ENCODE results near the gene SYNGR2. TPM values are rescaled to one million over a fixed set of nuclear protein-coding genes. Genes with fewer than 3 reads are reported as not detected.

The SYNGR2 gene
- total and polyA plus RNA-seq, 2 of the 8 experiments (the other 6 are each of a cell fraction or from before 2014, with no cell fraction given): 50.0 to 139 TPM

DNA sequence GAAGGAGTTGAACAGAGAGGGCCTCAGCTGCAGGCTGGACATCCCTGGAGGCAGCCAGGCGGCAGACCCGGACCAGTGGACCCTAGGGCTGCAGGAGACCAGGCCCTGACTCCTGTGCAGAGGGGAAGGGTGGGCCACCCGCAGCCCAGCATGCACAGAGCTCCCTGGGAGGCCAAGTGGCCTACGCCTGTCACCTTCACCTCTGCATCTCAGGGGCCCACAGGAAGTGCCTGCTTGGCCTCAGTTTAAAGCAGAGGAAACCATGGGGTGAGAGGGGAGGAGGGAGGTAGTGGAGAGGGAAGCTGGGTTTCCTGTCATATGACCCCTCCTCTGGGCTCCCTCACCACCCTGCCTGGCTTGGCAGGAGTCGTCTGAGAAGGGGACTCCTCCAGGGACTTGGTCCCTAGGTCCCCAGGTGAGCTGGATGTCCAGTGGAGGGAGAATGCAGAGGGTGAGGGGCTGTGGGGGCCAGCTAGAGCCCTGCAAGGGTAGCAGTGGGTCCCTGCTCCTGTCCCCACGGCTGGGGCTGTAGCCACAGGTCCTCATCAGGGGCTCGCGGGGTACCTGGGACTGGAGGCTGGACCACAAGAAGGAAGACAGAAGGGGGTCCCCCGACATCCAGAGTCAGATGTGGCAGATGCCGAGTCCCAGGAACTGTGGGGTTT is 37.8 kb upstream of the SYNGR2 start, which contains the start of gene TMC8 (continued):
- no peak for TF ChIP-seq CEBPB (IDR thresholded peaks at IDR 0.05; ENCODE audit: low read depth, low read length)
- no peak for TF ChIP-seq EZH2 (IDR thresholded peaks at IDR 0.05; ENCODE audit: low read depth, low read length, severe bottlenecking)
- TF ChIP-seq NRF1 (IDR thresholded peaks at IDR 0.05; ENCODE audit: low read depth, low read length): no peak
- TF ChIP-seq SP1 (IDR thresholded peaks at IDR 0.05; ENCODE audit: low read depth, low read length): no peak
- no peak for TF ChIP-seq TAF1 (IDR thresholded peaks at IDR 0.05; ENCODE audit: low read depth, low read length)
- TF ChIP-seq, protein P1, sequence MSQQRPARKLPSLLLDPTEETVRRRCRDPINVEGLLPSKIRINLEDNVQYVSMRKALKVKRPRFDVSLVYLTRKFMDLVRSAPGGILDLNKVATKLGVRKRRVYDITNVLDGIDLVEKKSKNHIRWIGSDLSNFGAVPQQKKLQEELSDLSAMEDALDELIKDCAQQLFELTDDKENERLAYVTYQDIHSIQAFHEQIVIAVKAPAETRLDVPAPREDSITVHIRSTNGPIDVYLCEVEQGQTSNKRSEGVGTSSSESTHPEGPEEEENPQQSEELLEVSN (IDR thresholded peaks at IDR 0.05): no peak

Data from H1 (cell line).